Activated CD4-positive, alpha-beta memory T cell treated with anti-CD3 and anti-CD28 coated beads for 36 hours (primary cell): ENCODE data around the gene ERGIC3. TPM values are rescaled to one million over a fixed set of nuclear protein-coding genes. Genes with fewer than 3 reads are reported as not detected.
A peak's percentile ranks its signal among the peaks of the same experiment; 100 is the strongest.

ENCODE experiments used
- CTCF ChIA-PET: fragments of 350-600 bp; sonication (Branson Sonifier 250); formaldehyde crosslinking; loops from one replicate; lab custom pipeline; 2021; ENCODE audit warnings: antibody characterized with exemption, inconsistent platforms; lab: Charles Lee
- POLR2A ChIA-PET: fragments of 350-600 bp; sonication (Branson Sonifier 250); formaldehyde crosslinking; loops from one replicate; lab custom pipeline; 2021; ENCODE audit warnings: antibody characterized with exemption; lab: Charles Lee
- DNase-seq: peaks from one replicate; pipeline ENCODE4 v3.0.0-alpha.2; 2020
- H3K27ac Mint-ChIP-seq: one replicate; pipeline ENCODE4 v1.8.0; 2021; ENCODE audit warnings: mixed read lengths
- H3K27me3 Mint-ChIP-seq: one replicate; pipeline ENCODE4 v1.8.0; 2021; ENCODE audit warnings: mixed read lengths
- H3K36me3 Mint-ChIP-seq: one replicate; pipeline ENCODE4 v1.8.0; 2021; ENCODE audit warnings: mixed read lengths
- H3K4me1 Mint-ChIP-seq: one replicate; pipeline ENCODE4 v1.8.0; 2021; ENCODE audit warnings: low read depth, mixed read lengths
- H3K4me3 Mint-ChIP-seq: one replicate; pipeline ENCODE4 v1.8.0; 2021; ENCODE audit warnings: mild to moderate bottlenecking, mixed read lengths
- H3K9me3 Mint-ChIP-seq: one replicate; pipeline ENCODE4 v1.8.0; 2021; ENCODE audit warnings: mixed read lengths
- intact Hi-C: fragments of 100-400 bp; cut with micrococcal nuclease; formaldehyde crosslinking; loops from one replicate; pipeline ENCODE4 v1.15.1; 2023
- total RNA-seq, 2 experiments: library from RNA; stranded (reverse); gene quantifications; one replicate each; pipeline ENCODE4 v1.2.3, GENCODE V29; 2021

Gene ERGIC3
- total RNA-seq, 2 experiments from 2014 or later: 109 to 120 TPM

DNA sequence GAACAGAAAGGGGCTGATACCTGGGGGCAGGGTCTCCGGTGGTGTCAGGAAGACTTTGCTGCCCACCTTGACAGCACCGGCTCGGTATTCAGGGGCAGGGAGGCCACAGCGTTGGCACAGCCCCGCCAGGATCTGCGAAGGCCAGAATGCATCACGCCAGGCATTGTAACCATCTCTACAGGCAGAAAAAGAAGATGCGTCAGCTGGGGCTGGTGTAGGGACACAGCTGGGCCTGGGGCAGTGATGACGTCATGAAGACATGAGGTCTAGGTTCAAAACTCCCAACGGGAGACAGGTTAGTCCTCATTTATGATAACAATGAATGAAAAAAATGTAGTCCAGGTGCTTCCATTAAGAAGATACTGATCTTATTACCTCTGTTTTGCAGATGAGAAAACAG lies 22.0 kb downstream of the ERGIC3 start:
- ChIA-PET POLR2A (no interaction called here), CTCF (interaction anchor here (1.0 kb wide), 1 partner anchor 37 kb away, joined by 3 read pairs; no protein-coding TSS in a partner anchor)
- intact Hi-C loops: no loop called here
- Mint-ChIP-seq H3K9me3 (no peaks in the 10 kb centered on the region), H3K4me3 (no peak overlapping the region), H3K27ac (no peak overlapping the region), H3K27me3 (peaks cover 2% of the 10 kb centered on the region), H3K4me1 (no peaks in the 10 kb centered on the region), H3K36me3 (no peaks in the 10 kb centered on the region)
- no peak for DNase-seq

DNA sequence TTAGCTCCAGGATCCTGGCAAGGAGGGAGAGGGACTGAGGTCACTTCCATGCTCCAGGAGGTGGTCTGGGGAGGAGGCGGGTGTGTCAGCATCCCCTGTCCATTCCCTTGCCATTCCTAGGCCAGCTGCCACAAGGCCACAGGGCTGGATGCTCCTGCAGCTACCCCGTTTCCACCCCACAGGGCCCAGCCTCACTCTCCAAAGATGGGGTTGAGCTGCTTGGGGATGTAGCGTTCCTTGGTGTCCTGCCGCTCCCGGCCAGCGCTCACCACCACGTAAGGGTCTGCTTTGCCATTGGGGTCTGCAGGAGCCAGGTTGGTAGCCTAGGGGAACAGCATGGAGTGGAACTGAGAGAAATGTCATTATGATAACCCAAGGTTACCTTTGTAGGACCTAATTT lies 23.0 kb downstream of the ERGIC3 start:
- no peak for DNase-seq
- intact Hi-C loops: no loop called here
- no peaks in the 10 kb centered on the region for H3K36me3 Mint-ChIP-seq
- H3K9me3 Mint-ChIP-seq: no peaks in the 10 kb centered on the region
- peaks cover 2% of the 10 kb centered on the region for H3K27me3 Mint-ChIP-seq
- H3K4me3 Mint-ChIP-seq: no peak overlapping the region
- POLR2A ChIA-PET: interaction anchor here (0.6 kb wide), 1 partner anchor 138 kb away, joined by 3 read pairs; no protein-coding TSS in a partner anchor
- CTCF ChIA-PET: no interaction called here
- H3K27ac Mint-ChIP-seq: no peak overlapping the region
- H3K4me1 Mint-ChIP-seq: no peaks in the 10 kb centered on the region

DNA sequence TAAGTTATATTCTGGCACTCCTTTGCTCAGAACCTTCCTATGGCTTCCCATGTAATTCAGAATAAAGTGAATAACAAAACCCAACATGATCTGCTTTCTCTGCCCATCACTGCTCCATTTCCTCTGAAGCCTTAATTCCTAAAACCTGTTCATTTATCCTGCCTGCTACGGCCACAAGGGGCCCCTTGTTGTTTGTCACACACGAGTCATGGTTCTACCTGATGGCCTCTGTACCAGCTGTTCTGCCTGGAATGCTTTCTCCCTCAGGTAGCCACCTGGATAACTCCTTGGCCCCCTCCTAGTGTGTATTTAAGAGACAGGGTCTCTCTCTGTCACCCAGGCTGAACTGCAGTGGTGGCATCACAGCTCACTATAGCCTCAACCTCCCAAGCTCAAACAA lies 26.8 kb downstream of the ERGIC3 start:
- CTCF ChIA-PET: no interaction called here
- Mint-ChIP-seq H3K9me3 (peaks cover 8% of the 10 kb centered on the region), H3K4me1 (no peaks in the 10 kb centered on the region), H3K36me3 (peaks cover 2% of the 10 kb centered on the region), H3K27ac (no peak overlapping the region), H3K27me3 (peaks cover 2% of the 10 kb centered on the region), H3K4me3 (no peak overlapping the region)
- POLR2A ChIA-PET: interaction anchor here (0.6 kb wide), 1 partner anchor 98 kb away, joined by 3 read pairs; no protein-coding TSS in a partner anchor
- peak; percentile 16 for DNase-seq
- intact Hi-C loops: no loop called here

DNA sequence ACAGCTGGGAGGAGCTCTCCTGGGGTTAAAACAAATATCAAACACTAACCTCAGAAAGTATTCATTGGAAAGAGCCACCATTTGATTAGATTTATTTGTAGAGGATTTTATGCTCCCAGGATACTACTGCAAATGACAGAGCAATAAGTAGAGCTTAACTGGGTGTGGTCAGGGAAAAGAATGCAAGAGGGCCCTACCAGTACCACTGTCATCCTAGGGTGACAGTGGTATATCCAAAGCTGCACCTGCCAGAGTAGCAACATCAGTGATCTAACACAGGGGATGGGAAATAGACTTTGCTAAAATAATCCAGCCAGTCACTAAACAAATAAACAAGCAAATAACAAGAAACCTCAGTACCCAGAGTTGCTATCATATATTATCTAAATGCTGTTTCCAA lies 29.7 kb downstream of the ERGIC3 start:
- ChIA-PET POLR2A (interaction anchor here (0.6 kb wide), 1 partner anchor 21 kb away, joined by 3 read pairs; no protein-coding TSS in a partner anchor), CTCF (interaction anchor here (0.7 to 1.5 kb wide), 2 partner anchors 30 to 518 kb away, joined by 3 to 5 read pairs; no protein-coding TSS in a partner anchor)
- H3K36me3 Mint-ChIP-seq: peaks cover 2% of the 10 kb centered on the region
- H3K4me1 Mint-ChIP-seq: no peaks in the 10 kb centered on the region
- no peak overlapping the region for H3K27ac Mint-ChIP-seq
- intact Hi-C loops: no loop called here
- peaks cover 2% of the 10 kb centered on the region for H3K27me3 Mint-ChIP-seq
- DNase-seq: no peak
- peaks cover 8% of the 10 kb centered on the region for H3K9me3 Mint-ChIP-seq
- no peak overlapping the region for H3K4me3 Mint-ChIP-seq

DNA sequence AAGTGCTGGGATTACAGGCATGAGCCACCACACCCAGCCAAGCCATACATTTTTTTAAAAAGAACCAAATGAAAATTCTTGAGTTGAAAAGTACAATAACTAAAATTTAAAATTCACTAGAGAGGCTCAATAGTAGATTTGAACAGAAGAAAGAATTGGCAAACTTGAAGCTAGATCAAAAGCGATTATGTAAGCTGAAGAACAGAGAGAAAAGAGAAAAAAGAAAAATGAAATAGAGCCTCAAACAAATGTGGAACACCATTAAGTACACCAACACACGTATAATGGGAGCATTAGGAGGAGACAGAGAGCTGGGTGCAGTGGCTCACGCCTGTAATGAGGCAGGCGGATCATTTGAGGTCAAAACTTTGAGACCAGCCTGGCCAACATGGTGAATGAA lies 31.0 kb downstream of the ERGIC3 start:
- Mint-ChIP-seq H3K4me1 (no peaks in the 10 kb centered on the region), H3K27ac (no peak overlapping the region), H3K36me3 (peaks cover 2% of the 10 kb centered on the region), H3K4me3 (no peak overlapping the region), H3K27me3 (peaks cover 2% of the 10 kb centered on the region), H3K9me3 (peaks cover 8% of the 10 kb centered on the region)
- intact Hi-C loops: no loop called here
- no peak for DNase-seq
- CTCF ChIA-PET: no interaction called here
- POLR2A ChIA-PET: no interaction called here

DNA sequence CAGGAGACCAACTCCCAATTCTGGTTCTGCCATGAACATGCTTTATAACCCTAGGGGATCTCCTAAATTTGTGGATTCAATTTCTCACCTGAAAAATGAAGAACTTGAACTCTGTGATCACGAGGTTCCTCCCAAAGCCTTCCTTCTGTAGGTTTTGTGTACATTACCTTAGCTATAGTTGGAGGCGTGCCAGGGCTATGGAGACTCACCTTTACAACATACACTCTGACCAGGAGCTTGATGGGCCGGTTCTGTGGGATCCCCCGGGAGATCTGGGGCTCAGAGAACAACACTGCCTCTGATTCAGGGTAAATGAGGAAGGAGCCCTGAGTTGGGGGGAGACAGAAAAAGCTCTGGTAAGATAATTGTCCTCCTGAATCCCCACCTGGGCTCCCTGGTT lies 34.1 kb downstream of the ERGIC3 start:
- intact Hi-C loops: no loop called here
- DNase-seq: no peak
- Mint-ChIP-seq H3K27me3 (no peaks in the 10 kb centered on the region), H3K27ac (no peak overlapping the region), H3K9me3 (peaks cover 8% of the 10 kb centered on the region), H3K36me3 (peaks cover 2% of the 10 kb centered on the region), H3K4me3 (no peak overlapping the region), H3K4me1 (no peaks in the 10 kb centered on the region)
- CTCF ChIA-PET: no interaction called here
- POLR2A ChIA-PET: no interaction called here

DNA sequence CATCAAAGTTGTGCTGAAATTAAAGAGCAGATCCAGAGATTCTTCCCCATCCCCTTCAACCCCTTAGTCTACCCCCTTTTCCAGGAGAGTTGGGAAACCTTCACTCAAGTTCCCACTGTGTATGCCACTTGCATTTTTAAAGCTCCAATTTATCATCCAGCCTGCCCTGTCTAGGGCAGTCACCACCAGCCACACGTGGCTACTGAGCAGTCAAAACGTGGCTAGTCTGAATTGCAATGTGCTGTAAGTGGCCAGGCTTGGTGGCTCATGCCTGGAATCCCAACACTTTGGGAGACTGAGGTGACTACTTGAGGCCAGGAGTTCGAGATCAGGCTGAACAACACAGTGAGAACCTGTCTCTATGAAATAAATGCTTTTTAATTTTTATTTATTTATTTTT lies 34.9 kb downstream of the ERGIC3 start:
- no peak for DNase-seq
- no peaks in the 10 kb centered on the region for H3K4me1 Mint-ChIP-seq
- intact Hi-C loops: no loop called here

DNA sequence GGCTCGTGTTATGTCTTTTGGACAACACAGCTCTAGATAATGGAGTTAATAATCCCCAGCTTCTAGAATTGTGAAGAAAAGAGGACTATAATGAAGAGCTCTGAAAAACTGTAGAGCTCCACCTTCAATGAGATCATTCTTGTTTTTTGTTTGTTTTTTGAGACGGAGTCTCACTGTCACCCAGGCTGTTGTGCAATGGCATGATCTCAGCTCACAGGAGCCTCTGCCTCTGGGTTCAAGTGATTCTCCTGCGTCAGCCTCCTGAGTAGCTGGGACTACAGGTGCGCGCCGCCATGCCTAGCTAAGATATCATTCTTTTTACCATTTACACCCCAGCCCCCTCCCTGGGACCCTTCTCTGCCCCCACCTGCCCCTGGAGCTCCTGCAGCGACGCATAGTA lies 36.6 kb downstream of the ERGIC3 start:
- Mint-ChIP-seq H3K27ac (no peak overlapping the region), H3K4me1 (no peaks in the 10 kb centered on the region), H3K36me3 (no peaks in the 10 kb centered on the region), H3K4me3 (no peak overlapping the region), H3K27me3 (no peaks in the 10 kb centered on the region), H3K9me3 (peaks cover 6% of the 10 kb centered on the region)
- ChIA-PET CTCF (interaction anchor here (0.7 kb wide), 1 partner anchor 376 kb away, joined by 3 read pairs; the partner anchor contains the start of gene SCAND1), POLR2A (interaction anchor here (0.5 kb wide), 1 partner anchor 268 kb away, joined by 5 read pairs; no protein-coding TSS in a partner anchor)
- DNase-seq: no peak
- intact Hi-C loops: no loop called here

More for the DNA sequence above, 34.9 kb downstream of the ERGIC3 start:
- POLR2A ChIA-PET: no interaction called here
- Mint-ChIP-seq H3K27me3 (no peaks in the 10 kb centered on the region), H3K27ac (no peak overlapping the region), H3K36me3 (peaks cover 2% of the 10 kb centered on the region), H3K4me3 (no peak overlapping the region), H3K9me3 (peaks cover 10% of the 10 kb centered on the region)
- CTCF ChIA-PET: no interaction called here

DNA sequence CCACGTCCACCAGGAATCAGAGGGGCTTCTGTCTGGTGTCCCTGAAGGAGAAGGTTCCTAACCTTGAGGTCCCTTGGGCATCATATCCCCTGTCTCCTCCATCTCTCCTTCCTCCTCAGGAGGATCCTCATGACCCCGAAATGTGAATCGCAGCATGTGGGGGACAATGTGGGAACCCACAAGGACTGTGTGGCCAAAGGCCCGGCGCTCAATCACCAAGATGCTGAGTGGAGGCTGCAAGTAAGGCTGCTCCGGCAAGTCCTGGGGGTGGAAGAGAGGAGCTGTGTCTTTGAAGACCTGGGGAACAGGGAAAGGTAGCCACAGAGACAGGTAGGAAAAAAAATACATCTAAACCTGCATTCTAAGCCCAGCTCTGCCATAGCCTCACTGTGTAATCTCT lies 37.3 kb downstream of the ERGIC3 start:
- Mint-ChIP-seq H3K36me3 (no peaks in the 10 kb centered on the region), H3K4me1 (no peaks in the 10 kb centered on the region), H3K9me3 (peaks cover 6% of the 10 kb centered on the region), H3K27ac (no peak overlapping the region), H3K27me3 (no peaks in the 10 kb centered on the region), H3K4me3 (no peak overlapping the region)
- ChIA-PET POLR2A (no interaction called here), CTCF (no interaction called here)
- intact Hi-C loops: no loop called here
- DNase-seq: no peak

DNA sequence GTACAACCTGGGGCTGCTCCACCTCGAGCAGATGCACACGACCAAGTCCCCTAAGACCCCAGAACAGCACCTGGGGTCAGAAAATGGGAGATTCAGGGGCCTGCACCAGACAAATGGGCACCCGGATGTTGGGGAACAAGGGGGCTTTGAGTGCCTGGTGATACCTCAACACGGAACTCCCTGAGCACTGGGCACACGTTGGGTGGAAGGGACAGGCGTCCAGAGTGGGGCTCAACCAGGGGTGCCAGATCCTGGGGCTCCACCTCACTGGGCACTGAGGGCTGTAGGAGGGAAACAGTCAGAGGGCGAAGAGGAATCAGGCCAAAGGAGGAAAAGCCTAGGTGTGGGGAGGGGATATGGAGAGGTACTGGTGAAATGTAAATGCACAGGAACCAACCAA lies 40.3 kb downstream of the ERGIC3 start:
- Mint-ChIP-seq H3K4me3 (no peak overlapping the region), H3K9me3 (peaks cover 6% of the 10 kb centered on the region), H3K27ac (no peak overlapping the region), H3K36me3 (no peaks in the 10 kb centered on the region), H3K27me3 (no peaks in the 10 kb centered on the region), H3K4me1 (no peaks in the 10 kb centered on the region)
- no peak for DNase-seq
- intact Hi-C loops: no loop called here
- POLR2A ChIA-PET: no interaction called here
- CTCF ChIA-PET: no interaction called here

DNA sequence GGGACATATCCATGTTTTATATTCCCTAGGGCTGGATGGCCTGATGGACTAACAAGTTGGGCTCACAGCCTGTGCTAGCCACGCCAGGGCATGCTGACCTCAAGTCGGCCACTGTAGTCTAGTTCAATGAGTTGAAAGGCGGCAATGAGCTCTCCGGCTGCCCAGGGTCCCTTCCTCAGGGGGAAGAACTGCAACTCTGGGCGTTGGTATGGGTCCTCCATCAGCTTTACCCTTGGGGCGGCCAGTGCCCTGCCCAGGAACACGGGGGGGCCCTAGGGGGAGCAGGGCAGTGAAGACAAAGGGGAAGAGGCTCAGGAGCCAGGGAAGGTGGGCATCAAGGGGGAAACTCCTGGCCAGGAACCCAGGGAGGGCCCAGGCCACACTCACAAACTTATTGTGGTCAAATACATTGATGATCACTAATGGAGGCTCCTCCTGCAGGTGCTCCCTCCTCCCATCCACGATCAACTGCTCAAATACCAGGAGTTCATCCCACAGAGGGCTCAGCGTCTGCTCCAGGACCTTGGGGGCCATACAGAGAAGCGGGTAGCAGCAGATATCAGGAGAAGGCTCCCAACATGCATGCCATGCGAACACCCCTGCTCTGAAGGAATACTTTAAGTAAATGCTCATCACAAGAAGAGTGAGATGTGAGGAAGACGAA lies 41.0 kb downstream of the ERGIC3 start:
- ChIA-PET POLR2A (no interaction called here), CTCF (no interaction called here)
- H3K27me3 Mint-ChIP-seq: no peaks in the 10 kb centered on the region
- no peaks in the 10 kb centered on the region for H3K36me3 Mint-ChIP-seq
- H3K9me3 Mint-ChIP-seq: peaks cover 6% of the 10 kb centered on the region
- no peak overlapping the region for H3K4me3 Mint-ChIP-seq
- intact Hi-C loops: no loop called here
- H3K4me1 Mint-ChIP-seq: no peaks in the 10 kb centered on the region
- DNase-seq: no peak
- no peak overlapping the region for H3K27ac Mint-ChIP-seq

DNA sequence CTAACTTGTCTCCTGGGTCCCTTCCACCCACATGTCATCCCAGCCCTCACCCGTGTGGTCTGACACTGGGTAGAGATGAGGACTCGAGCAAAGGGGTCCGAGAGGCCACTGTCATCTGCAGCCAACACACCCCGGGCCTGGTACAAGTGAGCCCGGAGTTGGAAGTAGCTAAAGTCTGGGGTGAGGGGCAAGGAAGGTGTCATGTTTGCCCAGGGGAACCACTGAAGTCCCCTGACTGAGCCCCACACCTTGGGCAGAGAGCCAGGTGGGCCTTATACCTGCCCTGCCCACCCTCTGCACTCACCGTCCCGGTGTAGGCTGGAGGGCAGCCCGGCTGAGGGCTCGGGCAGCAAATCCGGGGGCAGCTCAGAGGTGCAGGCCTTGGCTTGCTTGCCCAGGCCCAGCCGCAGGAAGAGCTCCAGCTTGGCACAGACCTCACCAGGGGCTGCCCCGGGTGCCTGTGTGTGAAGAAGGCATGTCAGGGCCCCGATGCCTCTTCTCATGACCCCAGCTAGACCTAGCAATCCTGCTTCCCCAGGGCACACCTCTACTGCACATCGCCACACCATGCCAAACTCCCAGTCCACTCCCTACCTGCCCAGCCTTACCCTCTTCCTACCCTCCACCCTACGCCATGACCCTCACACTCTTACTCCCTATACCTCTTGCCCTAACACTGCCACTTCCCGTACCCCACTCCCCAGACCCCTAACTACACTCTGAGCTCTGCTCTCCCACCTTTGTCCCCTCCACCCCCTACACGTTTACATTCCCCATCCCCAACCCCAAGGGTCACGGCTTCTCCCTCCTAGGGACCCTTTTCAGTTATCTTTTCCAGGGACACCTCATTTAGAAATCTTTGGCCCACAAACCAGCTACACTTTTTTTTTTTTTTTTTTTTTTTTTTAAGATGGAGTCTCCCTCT lies 42.0 kb downstream of the ERGIC3 start:
- intact Hi-C loops: no loop called here
- POLR2A ChIA-PET: no interaction called here
- Mint-ChIP-seq H3K9me3 (peaks cover 6% of the 10 kb centered on the region), H3K27ac (no peak overlapping the region), H3K36me3 (no peaks in the 10 kb centered on the region), H3K4me1 (no peaks in the 10 kb centered on the region), H3K27me3 (no peaks in the 10 kb centered on the region), H3K4me3 (no peak overlapping the region)
- DNase-seq: no peak
- CTCF ChIA-PET: no interaction called here
